ENCODE data around the gene EXOC6B.

EXOC6B gene

GRCh38 chr2:72263043-72263775 is 562.6 kb downstream of the EXOC6B start:
- no peak for DNase-seq

GRCh38 chr2:72261076-72261475 is 564.8 kb downstream of the EXOC6B start:
- no peak for DNase-seq

GRCh38 chr2:72255540-72255939 is 570.3 kb downstream of the EXOC6B start:
- no peak for DNase-seq

GRCh38 chr2:72254831-72255451 is 570.9 kb downstream of the EXOC6B start:
- no peak for DNase-seq

GRCh38 chr2:72238311-72238710 is 587.5 kb downstream of the EXOC6B start:
- no peak for DNase-seq

- no peak for DNase-seq
Measured at GRCh38 chr2:72237549-72237948, 588.3 kb downstream of the EXOC6B start.

GRCh38 chr2:72236445-72237067 is 589.3 kb downstream of the EXOC6B start:
- DNase-seq: no peak

GRCh38 chr2:72235497-72236415 is 590.1 kb downstream of the EXOC6B start:
- no peak for DNase-seq

GRCh38 chr2:72233211-72233610 is 592.6 kb downstream of the EXOC6B start:
- DNase-seq: no peak

GRCh38 chr2:72222829-72223564 is 602.8 kb downstream of the EXOC6B start:
- no peak for DNase-seq

GRCh38 chr2:72220170-72220569 is 605.7 kb downstream of the EXOC6B start:
- DNase-seq: peak in 1 of 2 experiments; percentile 24

- DNase-seq: no peak
Measured at GRCh38 chr2:72214429-72215143, 611.2 kb downstream of the EXOC6B start.

- DNase-seq: no peak
Measured at GRCh38 chr2:72212486-72212855, 613.4 kb downstream of the EXOC6B start.

GRCh38 chr2:72211777-72212485 is 613.9 kb downstream of the EXOC6B start:
- no peak for DNase-seq

GRCh38 chr2:72211350-72211749 is 614.5 kb downstream of the EXOC6B start:
- DNase-seq: no peak

- DNase-seq: no peak
Measured at GRCh38 chr2:72210470-72210869, 615.4 kb downstream of the EXOC6B start.

- no peak for DNase-seq
Measured at GRCh38 chr2:72208225-72208624, 617.6 kb downstream of the EXOC6B start.

GRCh38 chr2:72207334-72207733 is 618.5 kb downstream of the EXOC6B start:
- DNase-seq: no peak

GRCh38 chr2:72205504-72205881 is 620.3 kb downstream of the EXOC6B start:
- DNase-seq: no peak

- no peak for DNase-seq
Measured at GRCh38 chr2:72204786-72205503, 620.9 kb downstream of the EXOC6B start.
